ENCODE measurements around the gene RRAGC.
"Not testable (repeated sequence)": the region's sequence is repeated elsewhere in the genome, so short reads cannot be mapped to it uniquely, and the experiment has no call there.

Gene RRAGC

GRCh38 chr1:38858833-38859560 lies 575 bp downstream of the RRAGC start:
- DNase-seq (ENCODE audit: low spot score), result peak; percentile 76

GRCh38 chr1:38852780-38853179 lies 6.8 kb downstream of the RRAGC start:
- DNase-seq (ENCODE audit: low spot score), result no peak

- DNase-seq (ENCODE audit: low spot score), result peak; percentile 44
Observed at GRCh38 chr1:38848071-38848470, 11.5 kb downstream of the RRAGC start.

- DNase-seq (ENCODE audit: low spot score), result no peak
Observed at GRCh38 chr1:38846210-38846609, 13.4 kb downstream of the RRAGC start.

GRCh38 chr1:38845088-38845487 lies 14.5 kb downstream of the RRAGC start:
- not testable (repeated sequence) for DNase-seq (ENCODE audit: low spot score)

- no peak for DNase-seq (ENCODE audit: low spot score)
Observed at GRCh38 chr1:38840281-38840680, 19.3 kb downstream of the RRAGC start.

- DNase-seq (ENCODE audit: low spot score), result no peak
Observed at GRCh38 chr1:38839363-38839762, 20.2 kb downstream of the RRAGC start.

GRCh38 chr1:38836316-38836715 lies 23.3 kb downstream of the RRAGC start:
- not testable (repeated sequence) for DNase-seq (ENCODE audit: low spot score)

- peak; percentile 90 for DNase-seq (ENCODE audit: low spot score)
Observed at GRCh38 chr1:38834937-38835827, 24.4 kb downstream of the RRAGC start.

GRCh38 chr1:38834221-38834782 lies 25.3 kb downstream of the RRAGC start:
- no peak for DNase-seq (ENCODE audit: low spot score)

- DNase-seq (ENCODE audit: low spot score), result no peak
Observed at GRCh38 chr1:38833146-38833545, 26.4 kb downstream of the RRAGC start.

GRCh38 chr1:38832370-38832734 lies 27.2 kb downstream of the RRAGC start:
- DNase-seq (ENCODE audit: low spot score), result no peak

- no peak for DNase-seq (ENCODE audit: low spot score)
Observed at GRCh38 chr1:38831731-38832369, 27.7 kb downstream of the RRAGC start.

- DNase-seq (ENCODE audit: low spot score), result no peak
Observed at GRCh38 chr1:38829368-38829767, 30.2 kb downstream of the RRAGC start.

- no peak for DNase-seq (ENCODE audit: low spot score)
Observed at GRCh38 chr1:38827318-38827717, 32.3 kb downstream of the RRAGC start.

- DNase-seq (ENCODE audit: low spot score), result no peak
Observed at GRCh38 chr1:38826886-38827285, 32.7 kb downstream of the RRAGC start.

- DNase-seq (ENCODE audit: low spot score), result no peak
Observed at GRCh38 chr1:38826262-38826661, 33.3 kb downstream of the RRAGC start.

GRCh38 chr1:38820860-38821259 lies 38.7 kb downstream of the RRAGC start:
- no peak for DNase-seq (ENCODE audit: low spot score)

GRCh38 chr1:38819516-38819915 lies 40.1 kb downstream of the RRAGC start:
- DNase-seq (ENCODE audit: low spot score), result no peak

GRCh38 chr1:38819040-38819439 lies 40.5 kb downstream of the RRAGC start:
- DNase-seq (ENCODE audit: low spot score), result no peak

- peak; percentile 35 for DNase-seq (ENCODE audit: low spot score)
Observed at GRCh38 chr1:38818175-38818976, 41.2 kb downstream of the RRAGC start.
